K562 (cell line): ENCODE measurements around the gene EMP2. TPM values are rescaled to one million over a fixed set of nuclear protein-coding genes. Genes with fewer than 3 reads are reported as not detected.

Experiments used
- CSDE1 ChIP-seq, 2 experiments: fragments of 450-650 bp; IDR thresholded peaks; 2 replicates each; pipeline ENCODE4 v1.6.1; 2016; ENCODE audit warnings: mild to moderate bottlenecking in 1 of 2
- DDX20 ChIP-seq: fragments of 450-650 bp; IDR thresholded peaks from 2 replicates; pipeline ENCODE4 v1.6.1; 2016; ENCODE audit warnings: missing genetic modification characterization, low read depth, mild to moderate bottlenecking, missing compliant biosample characterization, moderate library complexity
- EHMT2 ChIP-seq: fragments of 450-650 bp; IDR thresholded peaks from 2 replicates; pipeline ENCODE4 v1.6.1; 2018; ENCODE audit warnings: antibody characterized with exemption
- FIP1L1 ChIP-seq: fragments of 200-400 bp; formaldehyde crosslinking; IDR thresholded peaks from 2 replicates; pipeline ENCODE4 v1.6.1; 2018; ENCODE audit warnings: mild to moderate bottlenecking, low read depth, low read length; ENCODE audit not compliant: poor library complexity, severe bottlenecking
- FUS ChIP-seq: fragments of 200-400 bp; formaldehyde crosslinking; optimal IDR thresholded peaks from 2 replicates; pipeline ENCODE3; 2017; ENCODE audit warnings: low read depth, low read length
- MTA3 ChIP-seq: fragments of 450-650 bp; formaldehyde crosslinking; IDR thresholded peaks from 2 replicates; pipeline ENCODE4 v1.6.1; 2017; ENCODE audit warnings: mild to moderate bottlenecking, borderline replicate concordance
- PHF20 ChIP-seq: fragments of 450-650 bp; IDR thresholded peaks from 2 replicates; pipeline ENCODE4 v1.6.1; 2018; ENCODE audit not compliant: partially characterized antibody
- POU5F1 ChIP-seq: fragments of 150-350 bp; IDR thresholded peaks from 2 replicates; pipeline ENCODE4 v1.6.1; 2014; ENCODE audit warnings: borderline replicate concordance, low read length, low read depth, mild to moderate bottlenecking; ENCODE audit not compliant: partially characterized antibody
- SFPQ ChIP-seq: fragments of 200-400 bp; formaldehyde crosslinking; IDR thresholded peaks from 2 replicates; pipeline ENCODE4 v1.6.1; 2017; ENCODE audit warnings: mild to moderate bottlenecking, low read depth, low read length, moderate library complexity
- SOX6 ChIP-seq: fragments of 450-650 bp; IDR thresholded peaks from 2 replicates; pipeline ENCODE4 v1.6.1; 2014; ENCODE audit warnings: mild to moderate bottlenecking
- TAL1 ChIP-seq: fragments of 450-650 bp; IDR thresholded peaks from 2 replicates; pipeline ENCODE4 v1.6.1; 2016; ENCODE audit warnings: mild to moderate bottlenecking
- TGIF2 ChIP-seq: sonication (generic); formaldehyde crosslinking; IDR thresholded peaks from 2 replicates; pipeline ENCODE4 v1.8.1; 2022; ENCODE audit warnings: mild to moderate bottlenecking, missing genetic modification reagents, moderate library complexity
- USF2 ChIP-seq: sonication (generic); formaldehyde crosslinking; IDR thresholded peaks from 2 replicates; pipeline ENCODE4 v1.5.0; 2020; ENCODE audit warnings: missing genetic modification reagents
- VEZF1 ChIP-seq: fragments of 200-800 bp; sonication (Bioruptor generic); IDR thresholded peaks from 2 replicates; pipeline ENCODE4 v1.6.1; 2017; ENCODE audit warnings: missing genetic modification characterization, missing compliant biosample characterization
- XRCC5 ChIP-seq: fragments of 200-400 bp; formaldehyde crosslinking; IDR thresholded peaks from 2 replicates; pipeline ENCODE4 v1.6.1; 2017; ENCODE audit warnings: low read depth, mild to moderate bottlenecking, low read length
- ZC3H4 ChIP-seq: sonication (generic); formaldehyde crosslinking; IDR thresholded peaks from 2 replicates; pipeline ENCODE4 v1.9.0; 2021; ENCODE audit warnings: missing genetic modification reagents, borderline replicate concordance
- ZNF436 ChIP-seq: fragments of 250-450, 450-650 bp; sonication (Bioruptor Pico); formaldehyde crosslinking; IDR thresholded peaks from 2 replicates; pipeline ENCODE4 v1.7.0; 2020; ENCODE audit warnings: mild to moderate bottlenecking
- polyA plus RNA-seq, 8 experiments: library from polyadenylated mRNA; depleted of rRNA in 4 of 8; stranded (reverse) in 5 of 8; unstranded in 3 of 8; fragments of >200 nt; fragmentation: Nextera tagmentation in 2 of 8; fragmentation: Illumina TruSeq in 1 of 8; extraction: Ambion mirVana in 2 of 8; extraction: Trizol in 1 of 8; gene quantifications; 2 replicates each; pipeline versions ENCODE4 v1.2.1 to v1.2.3, GENCODE V29; 2011 to 2014; ENCODE audit warnings: inconsistent platforms in 1 of 8, missing spikeins in 1 of 8
- total RNA-seq, 7 experiments: library from RNA; depleted of rRNA in 6 of 7; stranded (reverse); fragments of >200 nt in 6 of 7; fragmentation: Illumina TruSeq in 2 of 7; extraction: Trizol in 2 of 7; gene quantifications; 2 replicates each; pipeline versions ENCODE4 v1.2.1 to v1.2.3, GENCODE V29; 2011 to 2021; ENCODE audit warnings: low replicate concordance in 1 of 7
- TF ChIP-seq, protein P1 (sequence below): fragments of 250-450 bp; sonication (Bioruptor Pico); IDR thresholded peaks from 2 replicates; pipeline ENCODE4 v1.4.0; 2020
- TF ChIP-seq, protein P2 (sequence below): sonication (generic); formaldehyde crosslinking; IDR thresholded peaks from 2 replicates; pipeline ENCODE4 v1.8.0; 2022; ENCODE audit warnings: mild to moderate bottlenecking, missing genetic modification reagents, borderline replicate concordance

EMP2 gene
- total and polyA plus RNA-seq, 9 of the 15 experiments (the other 6 are each of a cell fraction or from before 2014, with no cell fraction given), result 0.73 to 6.2 (median 3.1) TPM

- TF ChIP-seq FIP1L1 (no peak), FUS (no peak), SFPQ (no peak), DDX20 (no peak), MTA3 (no peak), PHF20 (no peak), EHMT2 (no peak), TAL1 (peak; percentile 86), POU5F1 (no peak), VEZF1 (CRISPR knock-in tag) (0 out of 2 replicates have a peak, but pooled peaks have one; percentile 14), USF2 (CRISPR knock-in tag) (no peak), XRCC5 (no peak), SOX6 (peak; percentile 32; the same call in 1 of the 2 replicates), ZC3H4 (CRISPR knock-in tag) (no peak), CSDE1 (IDR thresholded peaks at IDR 0.05) (no peak), TGIF2 (CRISPR knock-in tag) (no peak), ZNF436 (CRISPR knock-in tag) (no peak)
- TF ChIP-seq, protein P1, sequence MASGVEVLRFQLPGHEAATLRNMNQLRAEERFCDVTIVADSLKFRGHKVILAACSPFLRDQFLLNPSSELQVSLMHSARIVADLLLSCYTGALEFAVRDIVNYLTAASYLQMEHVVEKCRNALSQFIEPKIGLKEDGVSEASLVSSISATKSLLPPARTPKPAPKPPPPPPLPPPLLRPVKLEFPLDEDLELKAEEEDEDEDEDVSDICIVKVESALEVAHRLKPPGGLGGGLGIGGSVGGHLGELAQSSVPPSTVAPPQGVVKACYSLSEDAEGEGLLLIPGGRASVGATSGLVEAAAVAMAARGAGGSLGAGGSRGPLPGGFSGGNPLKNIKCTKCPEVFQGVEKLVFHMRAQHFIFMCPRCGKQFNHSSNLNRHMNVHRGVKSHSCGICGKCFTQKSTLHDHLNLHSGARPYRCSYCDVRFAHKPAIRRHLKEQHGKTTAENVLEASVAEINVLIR (CRISPR knock-in tag), result peak; percentile 34; the same call in 1 of the 2 replicates
- TF ChIP-seq, protein P2, sequence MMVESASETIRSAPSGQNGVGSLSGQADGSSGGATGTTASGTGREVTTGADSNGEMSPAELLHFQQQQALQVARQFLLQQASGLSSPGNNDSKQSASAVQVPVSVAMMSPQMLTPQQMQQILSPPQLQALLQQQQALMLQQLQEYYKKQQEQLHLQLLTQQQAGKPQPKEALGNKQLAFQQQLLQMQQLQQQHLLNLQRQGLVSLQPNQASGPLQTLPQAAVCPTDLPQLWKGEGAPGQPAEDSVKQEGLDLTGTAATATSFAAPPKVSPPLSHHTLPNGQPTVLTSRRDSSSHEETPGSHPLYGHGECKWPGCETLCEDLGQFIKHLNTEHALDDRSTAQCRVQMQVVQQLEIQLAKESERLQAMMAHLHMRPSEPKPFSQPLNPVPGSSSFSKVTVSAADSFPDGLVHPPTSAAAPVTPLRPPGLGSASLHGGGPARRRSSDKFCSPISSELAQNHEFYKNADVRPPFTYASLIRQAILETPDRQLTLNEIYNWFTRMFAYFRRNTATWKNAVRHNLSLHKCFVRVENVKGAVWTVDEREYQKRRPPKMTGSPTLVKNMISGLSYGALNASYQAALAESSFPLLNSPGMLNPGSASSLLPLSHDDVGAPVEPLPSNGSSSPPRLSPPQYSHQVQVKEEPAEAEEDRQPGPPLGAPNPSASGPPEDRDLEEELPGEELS, result no peak
Measured at GRCh38 chr16:10501016-10501607, 79.3 kb downstream of the EMP2 start (continued).
